ENCODE measurements around the gene PCDH9.
"Not testable (repeated sequence)": the region's sequence is repeated elsewhere in the genome, so short reads cannot be mapped to it uniquely, and the experiment has no call there.

PCDH9 gene

GRCh38 chr13:66886264-66886663, 343.9 kb downstream of the PCDH9 start:
- DNase-seq = no peak

- not testable (repeated sequence) for DNase-seq
These were observed 349.0 kb downstream of the PCDH9 start for GRCh38 chr13:66881170-66881569.

GRCh38 chr13:66879988-66880387, 350.1 kb downstream of the PCDH9 start:
- DNase-seq = no peak

GRCh38 chr13:66875264-66875663, 354.9 kb downstream of the PCDH9 start:
- no peak for DNase-seq

- DNase-seq = no peak
These were observed 365.5 kb downstream of the PCDH9 start for GRCh38 chr13:66864627-66865026.

GRCh38 chr13:66860878-66861417, 369.2 kb downstream of the PCDH9 start:
- DNase-seq = no peak

GRCh38 chr13:66859934-66860877, 369.9 kb downstream of the PCDH9 start:
- DNase-seq = no peak

GRCh38 chr13:66859078-66859477, 371.1 kb downstream of the PCDH9 start:
- DNase-seq = no peak

- DNase-seq = no peak
These were observed 372.0 kb downstream of the PCDH9 start for GRCh38 chr13:66858163-66858562.

- DNase-seq = no peak
These were observed 375.0 kb downstream of the PCDH9 start for GRCh38 chr13:66855131-66855530.

- DNase-seq = no peak
These were observed 376.6 kb downstream of the PCDH9 start for GRCh38 chr13:66853564-66853963.

- no peak for DNase-seq
These were observed 380.4 kb downstream of the PCDH9 start for GRCh38 chr13:66849706-66850105.

- DNase-seq = no peak
These were observed 382.6 kb downstream of the PCDH9 start for GRCh38 chr13:66847541-66847940.

GRCh38 chr13:66845393-66845792, 384.7 kb downstream of the PCDH9 start:
- DNase-seq = no peak

- DNase-seq = no peak
These were observed 385.2 kb downstream of the PCDH9 start for GRCh38 chr13:66844933-66845332.

- no peak for DNase-seq
These were observed 387.4 kb downstream of the PCDH9 start for GRCh38 chr13:66842766-66843165.

- DNase-seq = no peak
These were observed 389.5 kb downstream of the PCDH9 start for GRCh38 chr13:66840621-66841020.

GRCh38 chr13:66837246-66837645, 392.9 kb downstream of the PCDH9 start:
- no peak for DNase-seq

- peak; percentile 12 to 14 for DNase-seq
These were observed 395.0 kb downstream of the PCDH9 start for GRCh38 chr13:66835040-66835628.

- DNase-seq = no peak
These were observed 399.0 kb downstream of the PCDH9 start for GRCh38 chr13:66830940-66831716.

GRCh38 chr13:66829803-66830202, 400.3 kb downstream of the PCDH9 start:
- DNase-seq = no peak

- no peak for DNase-seq
These were observed 403.7 kb downstream of the PCDH9 start for GRCh38 chr13:66826398-66826797.

- DNase-seq = no peak
These were observed 408.6 kb downstream of the PCDH9 start for GRCh38 chr13:66821551-66821950.

Data from cerebellar nuclear complex (tissue), 1 donor.